ENCODE measurements around the gene INPP4B. TPM values are rescaled to one million over a fixed set of nuclear protein-coding genes. Genes with fewer than 3 reads are reported as not detected.

The INPP4B gene
- total RNA-seq, 2 donors from 2014 or later: 8.2 to 16.6 TPM

- DNase-seq: no peak
- Histone ChIP-seq H3K9me3 (no peaks in the 10 kb centered on the region), H3K27me3 (no peaks in the 10 kb centered on the region), H3K4me1 (no peaks in the 10 kb centered on the region), H3K4me3 (no peak overlapping the region), H3K36me3 (replicated peaks in 1 of 2; ENCODE audit: insufficient read depth in 1 of 2, low read depth in 2 of 2) (no peaks in the 10 kb centered on the region), H3K27ac (no peak overlapping the region)
- TF ChIP-seq POLR2A (IDR thresholded peaks at IDR 0.05) (no peak), CTCF (IDR thresholded peaks at IDR 0.05) (no peak)
- intact Hi-C loops (cut with DNase I): no loop called here
- ATAC-seq: no peak
- 92 to 97% methylated on average over 1 of the region's 1 CpG for whole genome bisulfite sequencing, 2 donors
Measured at GRCh38 chr4:142861351-142861750, 15.2 kb upstream of the INPP4B start.

- DNase-seq: no peak
- ATAC-seq: no peak
- Histone ChIP-seq H3K27ac (no peak overlapping the region), H3K9me3 (no peaks in the 10 kb centered on the region), H3K4me3 (no peak overlapping the region), H3K27me3 (no peaks in the 10 kb centered on the region), H3K36me3 (replicated peaks in 1 of 2; ENCODE audit: insufficient read depth in 1 of 2, low read depth in 2 of 2) (no peaks in the 10 kb centered on the region), H3K4me1 (no peaks in the 10 kb centered on the region)
- intact Hi-C loops (cut with DNase I): no loop called here
- TF ChIP-seq POLR2A (IDR thresholded peaks at IDR 0.05): no peak
- TF ChIP-seq CTCF (IDR thresholded peaks at IDR 0.05): no peak
Measured at GRCh38 chr4:142858965-142859364, 12.9 kb upstream of the INPP4B start.

DNA sequence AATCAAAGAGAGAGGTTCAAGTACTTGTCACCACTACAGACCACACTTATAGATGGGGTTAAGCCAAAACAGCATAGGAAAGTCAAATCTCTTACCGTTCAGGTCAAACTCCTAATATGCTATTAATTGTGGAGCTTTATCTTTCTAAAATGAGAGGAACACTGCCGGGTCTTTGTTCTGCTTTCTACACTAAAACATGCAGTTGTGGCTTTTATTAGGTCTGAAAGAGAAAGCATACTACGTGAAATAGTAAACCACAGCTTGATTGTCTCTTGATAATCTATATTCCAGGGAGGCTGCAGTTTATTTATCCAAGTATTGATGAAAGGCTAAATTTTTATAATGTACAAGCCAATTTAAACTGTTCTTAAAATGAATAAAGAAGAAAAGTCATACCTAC lies 12.3 kb upstream of the INPP4B start:
- Histone ChIP-seq H3K4me3 (no peak overlapping the region), H3K9me3 (no peaks in the 10 kb centered on the region), H3K4me1 (no peaks in the 10 kb centered on the region), H3K27ac (no peak overlapping the region), H3K27me3 (no peaks in the 10 kb centered on the region), H3K36me3 (replicated peaks in 1 of 2; ENCODE audit: insufficient read depth in 1 of 2, low read depth in 2 of 2) (no peaks in the 10 kb centered on the region)
- 30 to 54% methylated on average over 3 of the region's 3 CpGs for WGBS, 2 donors
- no peak for TF ChIP-seq POLR2A (IDR thresholded peaks at IDR 0.05)
- TF ChIP-seq CTCF (IDR thresholded peaks at IDR 0.05): no peak
- ATAC-seq (no peak), DNase-seq (no peak)
- intact Hi-C loops (cut with DNase I): no loop called here

DNA sequence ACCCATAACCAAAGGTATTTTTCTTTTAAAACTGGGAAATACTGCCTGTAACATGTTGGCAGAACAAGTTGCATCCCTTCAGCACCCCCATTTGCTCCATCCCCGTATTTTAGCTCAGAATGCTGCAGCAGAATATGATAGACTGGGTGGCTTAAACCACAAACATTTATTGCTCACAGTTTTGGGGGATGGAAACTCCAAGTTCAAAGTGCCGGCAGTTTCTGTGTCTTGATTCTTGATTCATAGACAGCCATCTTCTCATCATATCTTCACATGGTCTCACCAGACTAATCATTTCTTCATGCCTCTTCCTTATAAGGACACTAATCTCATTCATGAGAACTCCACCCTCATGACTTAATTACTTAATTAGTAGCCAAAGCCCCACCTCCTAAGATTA lies 10.5 kb upstream of the INPP4B start:
- no peaks in the 10 kb centered on the region for H3K36me3 ChIP-seq (replicated peaks in 1 of 2; ENCODE audit: insufficient read depth in 1 of 2, low read depth in 2 of 2)
- H3K4me1 ChIP-seq: no peaks in the 10 kb centered on the region
- intact Hi-C loops (cut with DNase I): no loop called here
- TF ChIP-seq CTCF (IDR thresholded peaks at IDR 0.05) (no peak), POLR2A (IDR thresholded peaks at IDR 0.05) (no peak)
- no peak for DNase-seq
- 70 to 88% methylated on average over 2 of the region's 2 CpGs for WGBS, 2 donors
- no peaks in the 10 kb centered on the region for H3K9me3 ChIP-seq
- no peak overlapping the region for H3K27ac ChIP-seq
- H3K27me3 ChIP-seq: no peaks in the 10 kb centered on the region
- no peak for ATAC-seq
- H3K4me3 ChIP-seq: no peak overlapping the region

- H3K36me3 ChIP-seq (replicated peaks in 1 of 2; ENCODE audit: insufficient read depth in 1 of 2, low read depth in 2 of 2): no peaks in the 10 kb centered on the region
- H3K27me3 ChIP-seq: no peaks in the 10 kb centered on the region
- no peaks in the 10 kb centered on the region for H3K9me3 ChIP-seq
- intact Hi-C loops (cut with DNase I): no loop called here
- ATAC-seq (no peak), DNase-seq (no peak)
- no peak overlapping the region for H3K27ac ChIP-seq
- TF ChIP-seq CTCF (IDR thresholded peaks at IDR 0.05) (peak in 1 of 7 experiments; percentile 19), POLR2A (IDR thresholded peaks at IDR 0.05) (no peak)
- no peak overlapping the region for H3K4me3 ChIP-seq
- 73 to 77% methylated on average over 4 of the region's 4 CpGs for WGBS, 2 donors
- H3K4me1 ChIP-seq: peaks cover 17% of the 10 kb centered on the region
Measured at GRCh38 chr4:142850478-142850877, 4.4 kb upstream of the INPP4B start.

Data from body of pancreas (tissue), 4 donors.